Stomach (tissue), 9 donors: ENCODE data around the gene PRKCQ. TPM values are rescaled to one million over a fixed set of nuclear protein-coding genes. Genes with fewer than 3 reads are reported as not detected.
A peak's percentile ranks its signal among the peaks of the same experiment; 100 is the strongest.

Experiments used
- DNase-seq, 2 donors: peaks; one replicate each; pipeline versions ENCODE4 v3.0.0 to v3.0.0-alpha.2; 2013 to 2019
- H3K27ac ChIP-seq, 5 donors: fragments of 200-600 bp in 4 of 5; sonication (generic) in 4 of 5; one replicate each; pipeline ENCODE4 v1.5.1; 2013 to 2019; ENCODE audit warnings: mild to moderate bottlenecking in 1 of 5, moderate library complexity in 1 of 5
- H3K27me3 ChIP-seq, 3 donors: fragments of 200-600 bp; sonication (generic); one replicate each; pipeline ENCODE4 v1.5.1; 2017 to 2019; ENCODE audit warnings: mixed run types in 1 of 3
- H3K36me3 ChIP-seq, 4 donors: fragments of 200-600 bp; sonication (generic); 1 replicate in 3 of 4; 2 replicates in 1 of 4; pipeline ENCODE4 v1.5.1; 2016 to 2019
- H3K4me1 ChIP-seq, 4 donors: fragments of 200-600 bp; sonication (generic); one replicate each; pipeline ENCODE4 v1.5.1; 2016 to 2019
- H3K4me3 ChIP-seq, 4 donors: fragments of 200-600 bp; sonication (generic) in 3 of 4; one replicate each; pipeline ENCODE4 v1.5.1; 2016 to 2019; ENCODE audit warnings: mild to moderate bottlenecking in 1 of 4
- H3K9me3 ChIP-seq, 4 donors: fragments of 200-600 bp; sonication (generic); one replicate each; pipeline ENCODE4 v1.5.1; 2016 to 2019
- EP300 ChIP-seq: sonication (generic); formaldehyde crosslinking; IDR thresholded peaks from one replicate; pipeline ENCODE4 v1.6.1; 2017; ENCODE audit warnings: antibody characterized with exemption
- POLR2A ChIP-seq, 4 donors: fragments of 450-650 bp; IDR thresholded peaks; one replicate each; pipeline ENCODE4 v1.6.1; 2016; ENCODE audit warnings: antibody characterized with exemption in 4 of 4, control low read depth in 2 of 4, mild to moderate bottlenecking in 1 of 4, moderate library complexity in 1 of 4
- POLR2AphosphoS5 ChIP-seq, 3 donors: sonication (generic); formaldehyde crosslinking; IDR thresholded peaks; one replicate each; pipeline ENCODE4 v1.6.1; 2016; ENCODE audit warnings: antibody characterized with exemption in 3 of 3
- WGBS, 5 donors: extraction: QIAGEN DNeasy Blood & Tissue Kit in 3 of 5; methylation state at CpG; one replicate each; pipeline versions ENCODE4 v1.1.5 to v1.1.7; 2013 to 2018; 5-methylcytosine and 5-hydroxymethylcytosine counted together
- intact Hi-C: fragments of 100-400 bp; cut with DNase I; formaldehyde crosslinking; loops from one replicate; pipeline ENCODE4 v1.15.1; 2023; ENCODE audit warnings: low total_unique reads
- polyA plus RNA-seq, 3 donors: library from polyadenylated mRNA; stranded (reverse); fragments of 200-250 nt; gene quantifications; one replicate each; pipeline ENCODE4 v1.2.3, GENCODE V29; 2013
- total RNA-seq, 5 donors: library from RNA; depleted of rRNA; stranded (reverse); fragments of >200 nt; gene quantifications; one replicate each; pipeline versions ENCODE4 v1.1.0 to v1.2.3, GENCODE V29; 2014 to 2016
- TF ChIP-seq, protein P1 (sequence below), 7 experiments: fragments of 450-650 bp in 4 of 7; fragments of 200-600 bp in 3 of 7; sonication (generic) in 3 of 7; IDR thresholded peaks; one replicate each; pipeline ENCODE4 v1.5.1; 2016 to 2019; ENCODE audit warnings: antibody characterized with exemption in 7 of 7, control low read depth in 2 of 7, mild to moderate bottlenecking in 1 of 7
- donor health status: healthy with polysubstance abuse.
- donor health status: Bipolar disorder and iron deficiency.
- donor health status: healthy.

PRKCQ gene
- total and polyA plus RNA-seq, 8 donors = 0.25 to 5.1 (median 0.63) TPM; not detected in 1

DNA sequence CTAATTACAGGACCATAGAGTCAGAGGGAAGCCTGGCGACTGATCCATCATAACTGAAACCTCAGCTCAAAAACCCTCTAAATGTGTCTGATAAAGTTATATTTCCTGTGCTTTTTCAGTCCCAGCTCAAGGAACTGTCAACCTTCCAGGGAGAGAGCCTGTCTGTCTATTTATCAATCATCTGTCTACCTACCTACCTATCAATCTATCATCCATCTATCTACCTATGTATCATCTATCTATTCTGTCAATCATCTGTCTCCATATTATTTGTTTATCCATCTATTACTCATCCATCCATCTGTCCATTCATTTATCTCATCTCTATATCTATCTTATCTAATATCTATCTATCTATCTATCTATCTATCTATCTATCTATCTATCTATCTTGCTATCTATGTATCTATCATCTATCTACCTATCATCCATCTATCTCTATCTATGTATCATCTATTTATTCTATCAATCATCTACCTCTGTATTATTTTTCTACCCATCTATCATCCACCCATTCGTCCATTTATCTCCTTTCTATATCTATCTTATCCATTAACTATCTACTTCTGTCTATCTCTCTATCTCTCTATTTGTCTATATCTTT is 161.4 kb downstream of the PRKCQ start:
- Histone ChIP-seq H3K9me3 (no peaks in the 10 kb centered on the region), H3K4me3 (no peak overlapping the region), H3K36me3 (no peaks in the 10 kb centered on the region), H3K27ac (no peak overlapping the region), H3K27me3 (peaks cover 0 to 11% (median 3%) of the 10 kb centered on the region in 3 donors), H3K4me1 (no peaks in the 10 kb centered on the region)
- DNase-seq = no peak
- TF ChIP-seq EP300 = no peak
- TF ChIP-seq, protein P1, sequence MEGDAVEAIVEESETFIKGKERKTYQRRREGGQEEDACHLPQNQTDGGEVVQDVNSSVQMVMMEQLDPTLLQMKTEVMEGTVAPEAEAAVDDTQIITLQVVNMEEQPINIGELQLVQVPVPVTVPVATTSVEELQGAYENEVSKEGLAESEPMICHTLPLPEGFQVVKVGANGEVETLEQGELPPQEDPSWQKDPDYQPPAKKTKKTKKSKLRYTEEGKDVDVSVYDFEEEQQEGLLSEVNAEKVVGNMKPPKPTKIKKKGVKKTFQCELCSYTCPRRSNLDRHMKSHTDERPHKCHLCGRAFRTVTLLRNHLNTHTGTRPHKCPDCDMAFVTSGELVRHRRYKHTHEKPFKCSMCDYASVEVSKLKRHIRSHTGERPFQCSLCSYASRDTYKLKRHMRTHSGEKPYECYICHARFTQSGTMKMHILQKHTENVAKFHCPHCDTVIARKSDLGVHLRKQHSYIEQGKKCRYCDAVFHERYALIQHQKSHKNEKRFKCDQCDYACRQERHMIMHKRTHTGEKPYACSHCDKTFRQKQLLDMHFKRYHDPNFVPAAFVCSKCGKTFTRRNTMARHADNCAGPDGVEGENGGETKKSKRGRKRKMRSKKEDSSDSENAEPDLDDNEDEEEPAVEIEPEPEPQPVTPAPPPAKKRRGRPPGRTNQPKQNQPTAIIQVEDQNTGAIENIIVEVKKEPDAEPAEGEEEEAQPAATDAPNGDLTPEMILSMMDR (IDR thresholded peaks at IDR 0.05) = no peak
- 51 to 71% (median 64%) methylated on average over 2 of the region's 2 CpGs for WGBS, 5 donors
- intact Hi-C loops = no loop called here

DNA sequence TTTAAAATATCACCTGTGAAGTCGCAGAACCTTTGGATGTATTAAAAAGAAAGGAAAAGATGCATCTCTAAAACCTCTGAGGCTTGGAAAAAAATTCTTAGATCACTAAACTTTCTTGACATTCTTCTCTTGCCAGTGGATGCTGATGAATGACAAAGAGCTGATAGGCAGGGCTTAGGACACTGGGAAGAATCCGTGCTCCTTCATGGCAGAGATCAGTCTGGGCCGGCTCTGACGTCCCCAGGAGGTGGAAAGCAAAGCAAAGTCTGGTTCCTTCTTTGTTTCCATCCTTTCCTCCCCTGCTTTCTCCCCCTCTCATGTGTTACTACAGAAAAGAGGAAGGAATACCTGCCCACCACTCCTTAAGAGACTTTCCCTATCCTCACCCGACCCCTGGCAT is 161.9 kb downstream of the PRKCQ start:
- TF ChIP-seq POLR2AphosphoS5 (IDR thresholded peaks at IDR 0.05) = no peak
- TF ChIP-seq EP300 = no peak
- TF ChIP-seq, protein P1 (IDR thresholded peaks at IDR 0.05) = no peak
- TF ChIP-seq POLR2A (IDR thresholded peaks at IDR 0.05) = no peak
- WGBS, 5 donors = 49 to 63% (median 60%) methylated on average over 5 of the region's 5 CpGs
- Histone ChIP-seq H3K27ac (no peak overlapping the region), H3K36me3 (no peaks in the 10 kb centered on the region), H3K9me3 (no peaks in the 10 kb centered on the region), H3K27me3 (peaks cover 0 to 11% (median 3%) of the 10 kb centered on the region in 3 donors), H3K4me3 (no peak overlapping the region), H3K4me1 (no peaks in the 10 kb centered on the region)
- DNase-seq = no peak
- intact Hi-C loops = no loop called here

DNA sequence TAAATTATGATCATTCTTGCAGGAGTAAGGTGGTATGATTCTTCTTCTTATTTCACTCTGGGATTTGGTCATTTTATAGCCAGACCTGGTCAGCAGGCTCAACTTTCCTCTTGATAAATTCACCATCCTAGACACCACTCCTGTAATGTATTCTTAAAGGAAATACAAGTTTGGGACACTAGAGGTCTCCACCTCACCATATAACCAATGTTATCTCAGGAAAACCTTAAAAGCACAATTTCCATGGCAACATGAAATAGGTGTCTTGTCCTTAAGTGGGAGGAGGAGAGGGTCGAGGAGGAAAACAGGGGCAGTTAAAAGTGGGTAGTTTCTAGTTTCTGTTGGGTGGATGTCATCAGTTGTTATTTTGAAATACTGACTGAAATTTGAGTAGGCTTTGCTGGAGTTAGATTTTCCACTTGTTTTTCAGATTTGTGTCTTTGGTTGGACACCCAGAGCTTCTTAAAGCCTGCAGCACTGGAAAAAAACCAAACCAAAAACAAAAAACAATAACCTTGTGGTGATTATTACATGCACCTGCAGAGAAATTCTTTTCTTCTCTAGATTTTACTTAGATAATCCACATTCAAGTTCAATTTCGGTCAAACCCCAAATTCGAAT is 163.1 kb downstream of the PRKCQ start:
- peak in 1 of 2 donors; percentile 77 for DNase-seq
- no peaks in the 10 kb centered on the region for H3K9me3 ChIP-seq
- intact Hi-C loops = no loop called here

DNA sequence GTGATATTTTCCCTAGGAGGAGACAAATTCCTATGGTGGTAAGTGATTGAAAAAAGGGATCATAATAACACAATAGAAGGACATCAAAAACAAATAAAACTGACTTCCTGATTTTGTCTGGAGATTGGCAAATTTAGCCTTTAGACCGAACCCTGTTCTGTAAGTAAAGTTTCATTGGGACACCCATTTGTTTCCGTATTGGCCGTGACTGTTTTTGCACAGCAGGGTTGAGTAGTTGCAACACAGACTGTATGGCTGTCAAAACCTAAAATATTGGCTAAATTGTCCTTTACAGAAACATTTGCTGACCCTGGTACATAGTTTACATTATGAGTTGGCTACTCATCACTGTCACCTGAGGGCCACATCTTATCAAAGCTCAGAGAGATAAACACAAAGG is 168.6 kb downstream of the PRKCQ start:
- intact Hi-C loops = no loop called here
- no peak for DNase-seq
- Histone ChIP-seq H3K27me3 (no peaks in the 10 kb centered on the region), H3K4me3 (no peak overlapping the region), H3K36me3 (no peaks in the 10 kb centered on the region), H3K4me1 (peaks cover 0 to 19% (median 11%) of the 10 kb centered on the region in 4 donors), H3K27ac (no peak overlapping the region), H3K9me3 (no peaks in the 10 kb centered on the region)
- TF ChIP-seq POLR2AphosphoS5 (IDR thresholded peaks at IDR 0.05) (no peak), EP300 (no peak), POLR2A (IDR thresholded peaks at IDR 0.05) (no peak)
- TF ChIP-seq, protein P1 (IDR thresholded peaks at IDR 0.05) = no peak
- WGBS, 5 donors = 77 to 90% (median 84%) methylated on average over 3 of the region's 3 CpGs

More for the DNA sequence above, 163.1 kb downstream of the PRKCQ start:
- TF ChIP-seq POLR2AphosphoS5 (IDR thresholded peaks at IDR 0.05) (no peak), EP300 (no peak)
- TF ChIP-seq, protein P1 (IDR thresholded peaks at IDR 0.05) = peak in 5 of 7 experiments; percentile 40 to 64 (median 57)
- H3K27ac ChIP-seq = no peak overlapping the region
- WGBS, 5 donors = 60 to 64% (median 63%) methylated on average over 3 of the region's 3 CpGs
- no peak overlapping the region for H3K4me3 ChIP-seq
- H3K36me3 ChIP-seq = no peaks in the 10 kb centered on the region
- no peaks in the 10 kb centered on the region for H3K4me1 ChIP-seq
- peaks cover 0 to 11% (median 3%) of the 10 kb centered on the region in 3 donors for H3K27me3 ChIP-seq
